ENCODE measurements around the gene CAMK2D. TPM values are rescaled to one million over a fixed set of nuclear protein-coding genes. Genes with fewer than 3 reads are reported as not detected.

CAMK2D gene
- total RNA-seq, 1 experiment from 2014 or later, result 29.5 TPM

DNA sequence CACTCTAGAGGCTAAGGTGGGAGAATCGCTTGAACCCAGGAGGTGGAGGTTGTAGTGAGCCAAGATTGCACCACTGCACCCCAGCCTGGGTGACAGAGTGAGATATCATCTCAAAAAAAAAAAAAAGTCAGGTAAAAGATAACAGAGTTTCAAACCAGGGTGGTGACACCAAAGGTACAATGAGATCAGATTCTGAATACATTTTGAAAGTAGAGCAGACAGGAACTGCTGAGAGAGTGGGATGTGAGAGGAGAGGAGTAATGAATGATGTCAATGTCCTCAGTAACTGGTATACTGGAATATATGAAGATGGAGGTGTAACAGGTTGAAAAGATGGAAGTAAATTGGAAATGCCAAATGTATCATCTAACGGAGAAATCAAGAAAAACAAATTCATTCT, 135.6 kb downstream of the CAMK2D start:
- ATAC-seq (no peak), DNase-seq (ENCODE audit: low read depth, low spot score) (no peak)
- peaks cover 3% of the 10 kb centered on the region; the same call in 1 of the 2 replicates for H3K4me1 ChIP-seq (ENCODE audit: control insufficient read depth, insufficient read depth, low read length)
- no peaks in the 10 kb centered on the region for H3K9me3 ChIP-seq (ENCODE audit: control insufficient read depth, insufficient read depth, low read depth, low read length)
- H3K27ac ChIP-seq (ENCODE audit: low read length), result no peak overlapping the region
- no TSS peak for BruUV-seq (replicated peaks)
- POLR2A ChIA-PET, result no interaction called here
- in situ Hi-C loops (cut with HindIII; ENCODE audit: low pct_unique_long_range_greater_than_20kb, low sequenced_read_pairs) (no loop called here), intact Hi-C loops (cut with micrococcal nuclease; ENCODE audit: unreplicated experiment) (no loop called here)
- no peaks in the 10 kb centered on the region; the same call in 1 of the 2 replicates for H3K36me3 ChIP-seq (ENCODE audit: control insufficient read depth, insufficient read depth, low read length)
- TF ChIP-seq, protein P1, sequence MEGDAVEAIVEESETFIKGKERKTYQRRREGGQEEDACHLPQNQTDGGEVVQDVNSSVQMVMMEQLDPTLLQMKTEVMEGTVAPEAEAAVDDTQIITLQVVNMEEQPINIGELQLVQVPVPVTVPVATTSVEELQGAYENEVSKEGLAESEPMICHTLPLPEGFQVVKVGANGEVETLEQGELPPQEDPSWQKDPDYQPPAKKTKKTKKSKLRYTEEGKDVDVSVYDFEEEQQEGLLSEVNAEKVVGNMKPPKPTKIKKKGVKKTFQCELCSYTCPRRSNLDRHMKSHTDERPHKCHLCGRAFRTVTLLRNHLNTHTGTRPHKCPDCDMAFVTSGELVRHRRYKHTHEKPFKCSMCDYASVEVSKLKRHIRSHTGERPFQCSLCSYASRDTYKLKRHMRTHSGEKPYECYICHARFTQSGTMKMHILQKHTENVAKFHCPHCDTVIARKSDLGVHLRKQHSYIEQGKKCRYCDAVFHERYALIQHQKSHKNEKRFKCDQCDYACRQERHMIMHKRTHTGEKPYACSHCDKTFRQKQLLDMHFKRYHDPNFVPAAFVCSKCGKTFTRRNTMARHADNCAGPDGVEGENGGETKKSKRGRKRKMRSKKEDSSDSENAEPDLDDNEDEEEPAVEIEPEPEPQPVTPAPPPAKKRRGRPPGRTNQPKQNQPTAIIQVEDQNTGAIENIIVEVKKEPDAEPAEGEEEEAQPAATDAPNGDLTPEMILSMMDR (IDR thresholded peaks at IDR 0.05), result no peak
- no peak for TF ChIP-seq POLR2AphosphoS5 (IDR thresholded peaks at IDR 0.05; ENCODE audit: low read depth, low read length)
- TF ChIP-seq, protein P2, sequence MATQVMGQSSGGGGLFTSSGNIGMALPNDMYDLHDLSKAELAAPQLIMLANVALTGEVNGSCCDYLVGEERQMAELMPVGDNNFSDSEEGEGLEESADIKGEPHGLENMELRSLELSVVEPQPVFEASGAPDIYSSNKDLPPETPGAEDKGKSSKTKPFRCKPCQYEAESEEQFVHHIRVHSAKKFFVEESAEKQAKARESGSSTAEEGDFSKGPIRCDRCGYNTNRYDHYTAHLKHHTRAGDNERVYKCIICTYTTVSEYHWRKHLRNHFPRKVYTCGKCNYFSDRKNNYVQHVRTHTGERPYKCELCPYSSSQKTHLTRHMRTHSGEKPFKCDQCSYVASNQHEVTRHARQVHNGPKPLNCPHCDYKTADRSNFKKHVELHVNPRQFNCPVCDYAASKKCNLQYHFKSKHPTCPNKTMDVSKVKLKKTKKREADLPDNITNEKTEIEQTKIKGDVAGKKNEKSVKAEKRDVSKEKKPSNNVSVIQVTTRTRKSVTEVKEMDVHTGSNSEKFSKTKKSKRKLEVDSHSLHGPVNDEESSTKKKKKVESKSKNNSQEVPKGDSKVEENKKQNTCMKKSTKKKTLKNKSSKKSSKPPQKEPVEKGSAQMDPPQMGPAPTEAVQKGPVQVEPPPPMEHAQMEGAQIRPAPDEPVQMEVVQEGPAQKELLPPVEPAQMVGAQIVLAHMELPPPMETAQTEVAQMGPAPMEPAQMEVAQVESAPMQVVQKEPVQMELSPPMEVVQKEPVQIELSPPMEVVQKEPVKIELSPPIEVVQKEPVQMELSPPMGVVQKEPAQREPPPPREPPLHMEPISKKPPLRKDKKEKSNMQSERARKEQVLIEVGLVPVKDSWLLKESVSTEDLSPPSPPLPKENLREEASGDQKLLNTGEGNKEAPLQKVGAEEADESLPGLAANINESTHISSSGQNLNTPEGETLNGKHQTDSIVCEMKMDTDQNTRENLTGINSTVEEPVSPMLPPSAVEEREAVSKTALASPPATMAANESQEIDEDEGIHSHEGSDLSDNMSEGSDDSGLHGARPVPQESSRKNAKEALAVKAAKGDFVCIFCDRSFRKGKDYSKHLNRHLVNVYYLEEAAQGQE (IDR thresholded peaks at IDR 0.05; ENCODE audit: insufficient read depth in 1 of 2, low read depth in 2 of 2, low read length in 1 of 2), result no peak
- TF ChIP-seq SIN3A (IDR thresholded peaks at IDR 0.05; ENCODE audit: borderline replicate concordance, insufficient read depth, low read depth, low read length), result no peak
- TF ChIP-seq TCF7L2 (IDR thresholded peaks at IDR 0.05; ENCODE audit: low read depth, low read length), result no peak
- H3K27me3 ChIP-seq (ENCODE audit: control insufficient read depth, insufficient read depth, low read length), result no peaks in the 10 kb centered on the region
- H3K4me3 ChIP-seq (ENCODE audit: low read depth in 2 of 2, low read length in 2 of 2), result no peak overlapping the region
- CTCF ChIA-PET, result no interaction called here

DNA sequence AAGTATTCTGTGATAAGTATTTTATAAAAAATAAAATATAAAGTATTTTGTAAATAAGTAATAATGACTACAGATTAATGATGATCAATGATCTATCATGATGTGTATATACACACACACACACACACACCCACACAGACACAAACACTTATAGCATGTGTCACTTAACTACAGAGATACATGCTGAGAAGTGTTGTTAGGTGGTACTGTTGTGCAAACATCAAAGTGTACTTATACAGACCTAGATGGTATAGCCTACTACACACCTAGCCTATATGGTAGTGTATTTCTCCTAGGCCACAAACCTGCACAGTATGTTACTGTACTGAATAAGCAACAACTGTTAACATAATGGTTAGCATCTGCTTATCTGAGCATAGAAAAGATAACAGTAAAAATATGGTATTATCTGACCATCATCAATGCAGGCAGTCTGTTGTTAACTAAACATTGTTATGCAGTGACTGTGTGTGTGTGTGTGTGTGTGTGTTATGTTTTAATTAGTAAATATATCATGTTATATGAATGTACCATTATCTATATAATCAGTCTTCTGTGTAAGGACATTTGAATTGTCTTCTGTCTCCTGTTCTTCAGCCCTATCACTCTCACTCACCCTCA, 138.2 kb downstream of the CAMK2D start:
- no peak for TF ChIP-seq SIN3A (IDR thresholded peaks at IDR 0.05; ENCODE audit: borderline replicate concordance, insufficient read depth, low read depth, low read length)
- DNase-seq (ENCODE audit: low read depth, low spot score), result no peak
- CTCF ChIA-PET, result no interaction called here
- in situ Hi-C loops (cut with HindIII; ENCODE audit: low pct_unique_long_range_greater_than_20kb, low sequenced_read_pairs) (no loop called here), intact Hi-C loops (cut with micrococcal nuclease; ENCODE audit: unreplicated experiment) (no loop called here)
- BruUV-seq (replicated peaks), result no TSS peak
- no peak overlapping the region for H3K27ac ChIP-seq (ENCODE audit: low read length)
- H3K9me3 ChIP-seq (ENCODE audit: control insufficient read depth, insufficient read depth, low read depth, low read length), result no peaks in the 10 kb centered on the region
- peaks cover 3% of the 10 kb centered on the region; the same call in 1 of the 2 replicates for H3K4me1 ChIP-seq (ENCODE audit: control insufficient read depth, insufficient read depth, low read length)
- no peaks in the 10 kb centered on the region; the same call in 1 of the 2 replicates for H3K36me3 ChIP-seq (ENCODE audit: control insufficient read depth, insufficient read depth, low read length)
- H3K27me3 ChIP-seq (ENCODE audit: control insufficient read depth, insufficient read depth, low read length), result no peaks in the 10 kb centered on the region
- no peak for ATAC-seq
- H3K4me3 ChIP-seq (ENCODE audit: low read depth in 2 of 2, low read length in 2 of 2), result no peak overlapping the region
- POLR2A ChIA-PET, result no interaction called here

GRCh38 chr4:113621633-113622032, 139.9 kb downstream of the CAMK2D start:
- Histone ChIP-seq H3K36me3 (ENCODE audit: control insufficient read depth, insufficient read depth, low read length) (no peaks in the 10 kb centered on the region; the same call in 1 of the 2 replicates), H3K4me1 (ENCODE audit: control insufficient read depth, insufficient read depth, low read length) (no peaks in the 10 kb centered on the region), H3K27ac (ENCODE audit: low read length) (no peak overlapping the region), H3K4me3 (ENCODE audit: low read depth in 2 of 2, low read length in 2 of 2) (no peak overlapping the region), H3K9me3 (ENCODE audit: control insufficient read depth, insufficient read depth, low read depth, low read length) (no peaks in the 10 kb centered on the region), H3K27me3 (ENCODE audit: control insufficient read depth, insufficient read depth, low read length) (no peaks in the 10 kb centered on the region)
- ChIA-PET CTCF (no interaction called here), POLR2A (no interaction called here)
- BruUV-seq (replicated peaks), result no TSS peak
- in situ Hi-C loops (cut with HindIII; ENCODE audit: low pct_unique_long_range_greater_than_20kb, low sequenced_read_pairs), result no loop called here
- no peak for TF ChIP-seq TCF7L2 (IDR thresholded peaks at IDR 0.05; ENCODE audit: low read depth, low read length)
- ATAC-seq, result no peak
- intact Hi-C loops (cut with micrococcal nuclease; ENCODE audit: unreplicated experiment), result no loop called here
- no peak for DNase-seq (ENCODE audit: low read depth, low spot score)
